ENCODE measurements around the gene FKRP.

DNA sequence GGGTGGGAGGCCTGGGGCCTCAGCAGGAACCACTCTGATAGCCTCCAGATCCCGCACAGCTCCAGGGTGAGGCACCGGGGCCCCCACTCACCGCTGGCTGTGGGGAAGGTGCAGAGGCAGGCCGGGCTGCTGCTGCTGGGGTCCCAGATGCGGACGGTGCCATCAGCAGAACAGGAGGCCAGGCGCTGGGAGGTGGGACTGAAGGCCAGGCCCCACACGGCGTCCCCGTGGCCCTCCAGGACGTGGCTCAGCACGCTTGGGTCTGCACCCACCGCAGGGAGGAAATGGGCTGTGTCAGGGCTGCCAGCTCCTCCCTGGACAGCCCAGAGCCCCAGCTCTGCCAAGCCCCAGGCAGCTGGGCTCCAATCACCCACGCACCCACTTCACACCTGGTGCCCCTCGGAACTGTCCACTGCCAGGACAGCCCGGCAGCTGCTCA is 22.8 kb upstream of the FKRP start:
- TF ChIP-seq, protein P1, sequence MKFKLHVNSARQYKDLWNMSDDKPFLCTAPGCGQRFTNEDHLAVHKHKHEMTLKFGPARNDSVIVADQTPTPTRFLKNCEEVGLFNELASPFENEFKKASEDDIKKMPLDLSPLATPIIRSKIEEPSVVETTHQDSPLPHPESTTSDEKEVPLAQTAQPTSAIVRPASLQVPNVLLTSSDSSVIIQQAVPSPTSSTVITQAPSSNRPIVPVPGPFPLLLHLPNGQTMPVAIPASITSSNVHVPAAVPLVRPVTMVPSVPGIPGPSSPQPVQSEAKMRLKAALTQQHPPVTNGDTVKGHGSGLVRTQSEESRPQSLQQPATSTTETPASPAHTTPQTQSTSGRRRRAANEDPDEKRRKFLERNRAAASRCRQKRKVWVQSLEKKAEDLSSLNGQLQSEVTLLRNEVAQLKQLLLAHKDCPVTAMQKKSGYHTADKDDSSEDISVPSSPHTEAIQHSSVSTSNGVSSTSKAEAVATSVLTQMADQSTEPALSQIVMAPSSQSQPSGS (CRISPR knock-in tag; IDR thresholded peaks at IDR 0.05; ENCODE audit: borderline replicate concordance, low read depth) = no peak
- TF ChIP-seq, protein P2, sequence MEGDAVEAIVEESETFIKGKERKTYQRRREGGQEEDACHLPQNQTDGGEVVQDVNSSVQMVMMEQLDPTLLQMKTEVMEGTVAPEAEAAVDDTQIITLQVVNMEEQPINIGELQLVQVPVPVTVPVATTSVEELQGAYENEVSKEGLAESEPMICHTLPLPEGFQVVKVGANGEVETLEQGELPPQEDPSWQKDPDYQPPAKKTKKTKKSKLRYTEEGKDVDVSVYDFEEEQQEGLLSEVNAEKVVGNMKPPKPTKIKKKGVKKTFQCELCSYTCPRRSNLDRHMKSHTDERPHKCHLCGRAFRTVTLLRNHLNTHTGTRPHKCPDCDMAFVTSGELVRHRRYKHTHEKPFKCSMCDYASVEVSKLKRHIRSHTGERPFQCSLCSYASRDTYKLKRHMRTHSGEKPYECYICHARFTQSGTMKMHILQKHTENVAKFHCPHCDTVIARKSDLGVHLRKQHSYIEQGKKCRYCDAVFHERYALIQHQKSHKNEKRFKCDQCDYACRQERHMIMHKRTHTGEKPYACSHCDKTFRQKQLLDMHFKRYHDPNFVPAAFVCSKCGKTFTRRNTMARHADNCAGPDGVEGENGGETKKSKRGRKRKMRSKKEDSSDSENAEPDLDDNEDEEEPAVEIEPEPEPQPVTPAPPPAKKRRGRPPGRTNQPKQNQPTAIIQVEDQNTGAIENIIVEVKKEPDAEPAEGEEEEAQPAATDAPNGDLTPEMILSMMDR (IDR thresholded peaks at IDR 0.05) = no peak
- no peak for TF ChIP-seq GABPB1 (CRISPR knock-in tag; IDR thresholded peaks at IDR 0.05)
